Esophagus muscularis mucosa (tissue), 4 donors: ENCODE results near the gene TSPAN5. TPM values are rescaled to one million over a fixed set of nuclear protein-coding genes. Genes with fewer than 3 reads are reported as not detected.

Experiments
- DNase-seq: peaks from one replicate; pipeline ENCODE4 v3.0.0-alpha.2; 2017; ENCODE audit errors: extremely low spot score
- H3K27ac ChIP-seq, 4 donors: fragments of 200-600 bp; sonication (generic); replicated peaks in 1 of 4; 1 replicate in 3 of 4; 2 replicates in 1 of 4; pipeline ENCODE4 v1.5.1; 2016 to 2019; ENCODE audit warnings: mild to moderate bottlenecking in 1 of 4
- H3K27me3 ChIP-seq, 4 donors: fragments of 200-600 bp; sonication (generic); one replicate each; pipeline versions ENCODE4 v1.5.1 to v1.6.0; 2016 to 2019
- H3K36me3 ChIP-seq, 4 donors: fragments of 200-600 bp; sonication (generic); one replicate each; pipeline ENCODE4 v1.5.1; 2016 to 2019
- H3K4me1 ChIP-seq, 4 donors: fragments of 200-600 bp; sonication (generic); one replicate each; pipeline ENCODE4 v1.5.1; 2016 to 2019
- H3K4me3 ChIP-seq, 4 donors: fragments of 200-600 bp; sonication (generic); 1 replicate in 2 of 4; 2 replicates in 2 of 4; pipeline ENCODE4 v1.5.1; 2016 to 2019; ENCODE audit warnings: mild to moderate bottlenecking in 4 of 4, moderate library complexity in 1 of 4
- H3K9me3 ChIP-seq, 4 donors: fragments of 200-600 bp; sonication (generic); 1 replicate in 3 of 4; 2 replicates in 1 of 4; pipeline ENCODE4 v1.5.1; 2016 to 2019
- CTCF ChIP-seq, 3 experiments: fragments of 200-600 bp in 2 of 3; fragments of 450-650 bp in 1 of 3; sonication (generic) in 2 of 3; IDR thresholded peaks; one replicate each; pipeline ENCODE4 v1.5.1; 2017 to 2019; ENCODE audit warnings: antibody characterized with exemption in 3 of 3, mild to moderate bottlenecking in 2 of 3, moderate library complexity in 1 of 3
- EP300 ChIP-seq: sonication (generic); formaldehyde crosslinking; IDR thresholded peaks from one replicate; pipeline ENCODE4 v1.6.1; 2017; ENCODE audit warnings: antibody characterized with exemption
- POLR2A ChIP-seq: fragments of 450-650 bp; IDR thresholded peaks from one replicate; pipeline ENCODE4 v1.6.1; 2017; ENCODE audit warnings: antibody characterized with exemption, moderate library complexity, mild to moderate bottlenecking, low read depth
- POLR2AphosphoS5 ChIP-seq, 2 donors: sonication (generic); formaldehyde crosslinking; IDR thresholded peaks; one replicate each; pipeline ENCODE4 v1.6.1; 2017; ENCODE audit warnings: antibody characterized with exemption in 2 of 2
- WGBS: methylation state at CpG from one replicate; pipeline ENCODE4 v1.1.5; 2018; 5-methylcytosine and 5-hydroxymethylcytosine counted together
- intact Hi-C: fragments of 100-400 bp; cut with DNase I; formaldehyde crosslinking; loops from one replicate; pipeline ENCODE4 v1.15.1; 2023
- total RNA-seq, 4 donors: library from RNA; depleted of rRNA; stranded (reverse); fragments of >200 nt; gene quantifications; one replicate each; pipeline versions ENCODE4 v1.1.0 to v1.2.1, GENCODE V29; 2016

The TSPAN5 gene
- total RNA-seq, 4 donors from 2014 or later, result 9.1 to 16.8 (median 13.3) TPM

- H3K4me3 ChIP-seq, result no peak overlapping the region
- 60% methylated on average over 3 of the region's 3 CpGs for WGBS
- no peak for DNase-seq
- intact Hi-C loops, result no loop called here
- H3K27ac ChIP-seq, result no peak overlapping the region
- H3K9me3 ChIP-seq, result no peaks in the 10 kb centered on the region
- no peaks in the 10 kb centered on the region for H3K27me3 ChIP-seq
- H3K4me1 ChIP-seq, result peaks cover under 1 to 31% (median 21%) of the 10 kb centered on the region in 4 donors
- H3K36me3 ChIP-seq, result no peaks in the 10 kb centered on the region
- TF ChIP-seq POLR2A, result no peak
Observed at GRCh38 chr4:98631506-98631905, 26.9 kb downstream of the TSPAN5 start.

- TF ChIP-seq EP300, result no peak
- no peak for TF ChIP-seq POLR2A
- no peak for TF ChIP-seq CTCF (IDR thresholded peaks at IDR 0.05)
- TF ChIP-seq POLR2AphosphoS5 (IDR thresholded peaks at IDR 0.05), result no peak
- H3K36me3 ChIP-seq, result no peaks in the 10 kb centered on the region
- H3K4me1 ChIP-seq, result peaks cover 5 to 37% (median 27%) of the 10 kb centered on the region in 4 donors
- intact Hi-C loops, result no loop called here
- no peak overlapping the region for H3K4me3 ChIP-seq
- peak overlapping the region in 1 of 4 donors; percentile 2 for H3K27ac ChIP-seq
- WGBS, result 67% methylated on average over 8 of the region's 8 CpGs
- peak; percentile 86 for DNase-seq
- no peaks in the 10 kb centered on the region for H3K9me3 ChIP-seq
- H3K27me3 ChIP-seq, result no peaks in the 10 kb centered on the region
Observed at GRCh38 chr4:98630737-98631454, 27.5 kb downstream of the TSPAN5 start.

- H3K4me3 ChIP-seq, result no peak overlapping the region
- 38% methylated on average over 3 of the region's 3 CpGs for WGBS
Observed at GRCh38 chr4:98627531-98628257, 30.7 kb downstream of the TSPAN5 start.

GRCh38 chr4:98626350-98626749, 32.1 kb downstream of the TSPAN5 start:
- TF ChIP-seq EP300 (no peak), POLR2AphosphoS5 (IDR thresholded peaks at IDR 0.05) (no peak), CTCF (IDR thresholded peaks at IDR 0.05) (no peak)
- 44% methylated on average over 4 of the region's 4 CpGs for WGBS
- peak; percentile 91 for DNase-seq
- H3K4me3 ChIP-seq, result no peak overlapping the region
- no peaks in the 10 kb centered on the region for H3K27me3 ChIP-seq
- no peaks in the 10 kb centered on the region for H3K36me3 ChIP-seq
- intact Hi-C loops, result no loop called here
- H3K4me1 ChIP-seq, result peaks cover 6 to 47% (median 35%) of the 10 kb centered on the region in 4 donors
- H3K9me3 ChIP-seq, result no peaks in the 10 kb centered on the region
- peak overlapping the region; percentile 39 to 59 (median 47) for H3K27ac ChIP-seq

More at GRCh38 chr4:98627531-98628257, 30.7 kb downstream of the TSPAN5 start:
- Histone ChIP-seq H3K27me3 (no peaks in the 10 kb centered on the region), H3K27ac (peak overlapping the region; percentile 39 to 59 (median 47)), H3K36me3 (no peaks in the 10 kb centered on the region), H3K4me1 (peaks cover 6 to 47% (median 35%) of the 10 kb centered on the region in 4 donors), H3K9me3 (no peaks in the 10 kb centered on the region)
- intact Hi-C loops, result no loop called here
- DNase-seq, result no peak
- TF ChIP-seq EP300, result no peak
- no peak for TF ChIP-seq CTCF (IDR thresholded peaks at IDR 0.05)
- TF ChIP-seq POLR2AphosphoS5 (IDR thresholded peaks at IDR 0.05), result no peak
- no peak for TF ChIP-seq POLR2A

- H3K27ac ChIP-seq, result peak overlapping the region; percentile 39 to 59 (median 47)
Observed at GRCh38 chr4:98625920-98626319, 32.5 kb downstream of the TSPAN5 start.

More at GRCh38 chr4:98625920-98626319, 32.5 kb downstream of the TSPAN5 start:
- no peak for TF ChIP-seq EP300
- TF ChIP-seq CTCF (IDR thresholded peaks at IDR 0.05), result no peak
- no peak for TF ChIP-seq POLR2A
- no peak for TF ChIP-seq POLR2AphosphoS5 (IDR thresholded peaks at IDR 0.05)
- H3K4me3 ChIP-seq, result no peak overlapping the region
- H3K36me3 ChIP-seq, result no peaks in the 10 kb centered on the region
- H3K9me3 ChIP-seq, result no peaks in the 10 kb centered on the region
- peaks cover 6 to 46% (median 35%) of the 10 kb centered on the region in 4 donors for H3K4me1 ChIP-seq
- intact Hi-C loops, result no loop called here
- H3K27me3 ChIP-seq, result no peaks in the 10 kb centered on the region
- 93% methylated on average over 2 of the region's 2 CpGs for WGBS
- peak; percentile 2 for DNase-seq
